HG02970 (cell line): ENCODE measurements around the gene PGP.

Experiments used
- ATAC-seq: cut with Tn5 transposase; IDR thresholded peaks from one replicate; pipeline ENCODE4 v1.9.1; 2021; ENCODE audit warnings: mild to moderate bottlenecking, moderate library complexity, moderate number of reproducible peaks; ENCODE audit not compliant: unreplicated experiment, low FRiP score

PGP gene

DNA sequence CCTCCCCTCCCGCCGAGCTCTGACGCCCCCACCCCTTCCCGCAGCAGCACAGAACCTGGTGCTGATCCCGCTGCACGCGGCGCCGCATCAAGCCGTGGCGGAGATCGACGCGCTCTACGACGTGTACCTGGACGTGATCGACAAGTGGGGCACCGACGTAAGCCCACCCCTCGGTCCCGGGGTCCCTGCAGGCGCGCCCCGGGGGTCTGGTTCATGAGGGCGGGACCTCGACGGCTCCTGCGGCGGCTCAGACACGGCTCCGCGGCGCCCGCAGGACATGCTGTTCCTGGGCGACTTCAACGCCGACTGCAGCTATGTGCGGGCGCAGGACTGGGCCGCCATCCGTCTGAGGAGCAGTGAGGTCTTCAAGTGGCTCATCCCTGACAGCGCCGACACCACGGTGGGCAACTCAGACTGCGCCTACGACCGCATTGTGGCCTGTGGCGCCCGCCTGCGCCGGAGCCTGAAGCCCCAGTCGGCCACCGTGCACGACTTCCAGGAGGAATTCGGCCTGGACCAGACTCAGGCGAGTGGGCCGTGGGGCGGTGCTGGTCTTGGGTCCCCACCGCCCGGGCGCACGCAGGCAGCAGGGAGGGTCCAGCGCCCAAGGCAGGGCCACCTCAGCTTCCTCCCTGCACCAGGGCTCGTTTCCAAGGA, 23.0 kb upstream of the PGP start:
- no peak for ATAC-seq

DNA sequence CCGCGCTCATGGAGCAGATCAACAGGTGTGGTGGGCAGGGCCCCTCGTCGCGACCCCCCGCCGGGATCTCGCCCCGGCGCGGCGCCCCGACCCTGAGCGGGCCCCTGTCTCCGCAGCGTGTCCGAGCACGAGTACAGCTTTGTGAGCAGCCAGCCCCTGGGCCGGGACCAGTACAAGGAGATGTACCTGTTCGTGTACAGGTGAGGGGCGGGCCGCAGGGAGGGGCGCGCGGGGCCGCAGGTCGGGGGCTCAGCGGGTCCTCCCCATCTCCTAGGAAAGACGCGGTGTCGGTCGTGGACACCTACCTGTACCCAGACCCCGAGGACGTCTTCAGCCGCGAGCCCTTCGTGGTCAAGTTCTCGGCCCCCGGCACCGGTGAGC, 22.5 kb upstream of the PGP start:
- no peak for ATAC-seq

DNA sequence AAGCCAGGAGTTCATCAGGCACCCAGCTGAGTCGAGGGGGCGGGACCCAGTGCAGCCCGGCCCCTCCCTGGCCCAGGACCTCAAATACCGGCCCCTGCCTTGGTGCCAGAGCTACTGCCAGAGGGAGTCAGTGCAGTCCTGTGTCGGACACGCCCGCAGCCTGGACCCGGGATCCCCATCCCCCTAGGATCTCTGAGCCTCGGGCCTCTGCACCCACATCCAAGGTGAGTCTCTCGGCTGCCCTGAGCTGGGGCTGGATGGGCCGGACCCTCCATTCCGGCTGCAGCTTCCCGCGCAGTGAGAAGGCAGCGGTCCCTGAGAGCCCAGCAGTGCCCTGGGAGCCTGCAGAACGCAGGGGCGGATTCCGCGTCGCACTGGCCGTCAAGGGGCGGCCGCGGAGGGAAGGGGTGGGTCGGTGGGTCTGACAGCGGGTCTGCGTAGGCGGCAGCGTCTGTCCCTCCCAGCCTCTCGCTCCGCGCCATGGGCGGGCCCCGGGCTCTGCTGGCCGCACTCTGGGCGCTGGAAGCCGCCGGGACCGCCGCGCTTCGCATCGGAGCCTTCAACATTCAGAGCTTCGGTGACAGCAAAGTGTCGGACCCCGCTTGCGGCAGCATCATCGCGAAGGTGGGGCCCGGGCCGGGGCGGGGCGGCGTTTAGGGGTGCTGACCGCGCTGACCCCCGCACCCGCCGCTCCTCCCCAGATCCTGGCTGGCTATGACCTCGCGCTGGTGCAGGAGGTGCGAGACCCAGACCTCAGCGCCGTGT, 21.9 kb upstream of the PGP start, which contains the start of gene DNASE1L2:
TSS of gene DNASE1L2 (plus strand) at position 108 of the 765 bp plus-strand sequence. CDS start at position 481, 373 bp downstream.
- no peak for ATAC-seq

DNA sequence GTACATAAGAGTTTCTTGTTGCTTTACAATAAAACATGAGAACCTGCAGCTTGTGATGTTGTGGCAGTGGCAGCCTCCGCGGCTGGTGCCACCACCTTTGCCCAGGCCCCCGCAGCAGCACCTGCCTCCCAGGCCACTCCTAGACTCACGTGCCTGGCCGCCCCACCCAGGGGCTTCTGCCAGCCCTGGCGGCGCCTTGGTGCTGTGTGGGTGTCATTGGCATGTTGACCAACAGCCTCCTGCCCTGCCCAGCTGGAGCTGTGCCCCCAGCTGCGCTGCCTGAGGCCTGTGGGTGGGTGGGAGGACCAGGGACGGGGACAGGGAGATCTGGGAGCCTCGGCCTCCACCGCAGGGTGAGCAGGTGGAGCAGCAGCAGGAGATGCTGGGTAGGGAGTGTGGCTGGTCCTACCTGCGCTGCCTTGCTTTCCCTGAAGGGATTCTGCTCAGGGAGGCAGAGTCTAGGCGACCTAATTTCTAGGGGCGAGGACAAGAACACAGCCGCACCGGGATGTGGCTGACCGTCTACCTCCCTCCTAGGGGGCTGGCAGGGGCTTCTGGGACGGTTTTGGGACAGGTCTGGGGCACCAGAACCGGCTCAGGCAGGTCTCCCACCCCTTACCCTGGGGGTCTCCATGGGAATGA, 21.2 kb upstream of the PGP start:
- no peak for ATAC-seq

DNA sequence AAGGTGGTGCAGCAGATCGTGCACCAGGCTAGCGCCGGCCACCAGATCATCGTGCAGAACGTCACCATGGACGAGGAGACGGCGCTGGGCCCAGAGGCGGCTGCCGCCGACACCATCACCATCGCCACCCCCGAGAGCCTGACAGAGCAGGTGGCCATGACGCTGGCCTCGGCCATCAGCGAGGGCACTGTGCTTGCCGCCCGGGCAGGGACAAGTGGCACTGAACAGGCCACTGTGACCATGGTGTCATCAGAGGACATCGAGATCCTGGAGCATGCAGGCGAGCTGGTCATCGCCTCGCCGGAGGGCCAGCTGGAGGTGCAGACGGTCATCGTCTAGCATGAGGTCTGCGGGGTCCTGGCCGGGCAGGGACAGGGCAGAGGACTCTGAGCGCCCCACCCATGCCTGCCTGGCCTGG, 20.6 kb upstream of the PGP start:
- ATAC-seq, result no peak

DNA sequence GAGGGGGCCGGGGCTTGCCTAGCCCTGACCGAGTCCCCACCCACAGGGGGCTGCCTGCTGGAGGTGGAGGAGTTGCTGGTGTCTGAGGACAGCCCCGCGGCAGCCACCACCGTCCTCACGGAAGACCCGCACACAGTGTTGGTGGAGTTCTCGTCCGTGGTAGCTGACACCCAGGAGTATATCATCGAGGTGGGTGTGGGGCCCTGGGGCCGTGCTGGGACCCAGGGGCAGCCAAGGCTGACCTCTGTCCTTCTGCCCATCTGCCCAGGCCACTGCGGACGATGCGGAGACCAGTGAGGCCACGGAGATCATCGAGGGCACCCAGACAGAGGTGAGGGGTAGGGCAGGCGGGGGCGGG, 20.2 kb upstream of the PGP start:
- ATAC-seq, result no peak

DNA sequence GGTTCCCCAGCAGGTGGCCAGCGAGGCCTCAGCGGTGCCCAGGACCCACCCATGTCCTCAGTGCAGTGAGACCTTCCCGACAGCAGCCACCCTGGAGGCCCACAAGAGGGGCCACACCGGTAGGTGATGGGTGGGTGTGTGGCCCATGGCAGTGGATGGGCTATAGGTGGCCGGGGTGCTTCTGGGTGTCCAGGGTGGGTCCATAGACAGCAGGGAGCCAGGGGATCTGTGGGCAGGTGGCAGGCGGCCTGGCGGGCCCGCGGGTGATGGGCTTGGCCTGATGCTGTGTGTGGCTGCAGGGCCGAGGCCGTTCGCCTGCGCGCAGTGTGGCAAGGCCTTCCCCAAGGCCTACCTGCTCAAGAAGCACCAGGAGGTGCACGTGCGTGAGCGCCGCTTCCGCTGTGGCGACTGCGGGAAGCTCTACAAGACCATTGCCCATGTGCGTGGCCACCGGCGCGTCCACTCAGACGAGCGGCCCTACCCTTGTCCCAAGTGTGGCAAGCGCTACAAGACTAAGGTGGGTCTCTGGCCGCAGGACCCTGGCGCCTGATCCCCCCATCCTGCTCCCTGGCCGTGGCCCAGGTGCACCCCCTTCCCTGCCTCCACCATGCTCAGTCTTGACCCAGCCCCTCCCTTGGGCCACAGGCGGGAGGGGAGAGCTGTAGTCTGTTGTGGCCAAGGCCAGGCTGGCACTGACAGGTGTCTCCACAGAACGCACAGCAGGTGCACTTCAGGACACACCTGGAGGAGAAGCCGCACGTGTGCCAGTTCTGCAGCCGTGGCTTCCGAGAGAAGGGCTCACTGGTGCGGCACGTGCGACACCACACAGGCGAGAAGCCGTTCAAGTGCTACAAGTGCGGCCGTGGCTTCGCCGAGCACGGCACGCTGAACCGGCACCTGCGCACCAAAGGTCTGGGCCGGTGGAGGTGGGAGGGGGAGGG, 19.5 kb upstream of the PGP start:
- ATAC-seq, result no peak

DNA sequence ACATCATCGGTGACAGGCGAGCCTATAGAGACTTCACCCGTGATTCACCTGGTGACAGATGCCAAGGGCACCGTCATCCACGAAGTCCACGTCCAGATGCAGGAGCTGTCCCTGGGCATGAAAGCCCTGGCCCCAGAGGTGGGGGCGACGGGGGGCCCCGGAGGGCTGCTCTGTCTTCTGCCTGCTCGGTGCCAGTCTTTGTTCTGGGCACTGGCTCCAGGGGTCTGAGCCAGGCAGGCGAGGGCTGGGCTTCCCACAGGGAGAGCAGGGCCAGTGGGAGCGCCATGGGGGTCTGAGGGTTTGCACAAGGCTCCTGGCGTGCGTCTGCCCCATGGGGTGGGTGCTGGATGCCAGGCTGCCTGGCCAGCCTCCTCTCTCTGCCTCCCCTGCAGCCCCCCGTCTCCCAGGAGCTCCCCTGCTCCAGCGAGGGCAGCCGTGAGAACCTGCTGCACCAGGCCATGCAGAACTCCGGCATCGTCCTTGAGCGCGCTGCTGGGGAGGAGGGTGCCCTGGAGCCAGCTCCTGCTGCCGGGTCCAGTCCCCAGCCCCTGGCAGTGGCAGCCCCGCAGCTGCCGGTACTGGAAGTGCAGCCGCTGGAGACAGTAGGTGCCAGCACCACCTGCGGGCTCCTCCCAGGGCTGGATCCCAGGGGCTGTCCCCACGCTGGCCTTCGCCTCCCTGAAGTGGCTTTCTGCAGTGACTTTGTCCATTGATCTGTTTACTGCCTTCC, 18.6 kb upstream of the PGP start:
- ATAC-seq, result no peak

DNA sequence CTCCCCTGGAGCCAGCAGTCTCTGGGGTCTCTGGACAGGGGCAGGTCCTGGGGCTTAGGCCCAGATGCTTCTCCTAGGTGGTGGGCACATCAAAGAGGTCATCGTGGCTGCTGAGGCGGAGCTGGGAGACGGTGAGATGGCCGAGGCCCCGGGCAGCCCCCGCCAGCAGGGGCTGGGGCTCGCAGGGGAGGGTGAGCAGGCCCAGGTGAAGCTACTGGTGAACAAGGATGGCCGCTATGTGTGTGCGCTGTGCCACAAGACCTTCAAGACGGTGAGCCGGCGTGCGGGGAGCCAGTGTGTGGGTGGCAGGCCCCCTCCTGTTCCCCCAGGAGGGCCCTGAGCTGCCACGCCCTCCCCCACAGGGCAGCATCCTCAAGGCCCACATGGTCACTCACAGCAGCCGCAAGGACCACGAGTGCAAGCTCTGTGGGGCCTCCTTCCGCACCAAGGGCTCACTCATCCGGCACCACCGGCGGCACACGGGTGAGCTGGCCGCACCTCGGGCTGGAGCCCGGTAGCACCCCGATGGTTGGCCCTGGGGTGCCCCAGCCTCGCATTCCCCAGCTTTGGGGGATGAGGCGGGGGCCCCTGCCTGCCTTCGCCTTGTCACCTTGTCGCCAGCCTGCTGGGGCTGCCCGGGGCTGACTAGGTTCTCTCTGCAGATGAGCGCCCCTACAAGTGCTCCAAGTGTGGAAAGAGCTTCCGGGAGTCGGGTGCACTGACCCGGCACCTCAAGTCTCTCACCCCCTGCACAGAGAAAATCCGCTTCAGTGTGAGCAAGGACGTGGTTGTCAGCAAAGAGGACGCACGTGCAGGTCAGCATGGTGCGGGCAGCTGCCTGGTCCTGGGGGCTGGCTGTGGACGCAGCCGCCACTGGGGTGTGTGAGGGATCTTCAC, 17.7 kb upstream of the PGP start:
- ATAC-seq, result no peak

DNA sequence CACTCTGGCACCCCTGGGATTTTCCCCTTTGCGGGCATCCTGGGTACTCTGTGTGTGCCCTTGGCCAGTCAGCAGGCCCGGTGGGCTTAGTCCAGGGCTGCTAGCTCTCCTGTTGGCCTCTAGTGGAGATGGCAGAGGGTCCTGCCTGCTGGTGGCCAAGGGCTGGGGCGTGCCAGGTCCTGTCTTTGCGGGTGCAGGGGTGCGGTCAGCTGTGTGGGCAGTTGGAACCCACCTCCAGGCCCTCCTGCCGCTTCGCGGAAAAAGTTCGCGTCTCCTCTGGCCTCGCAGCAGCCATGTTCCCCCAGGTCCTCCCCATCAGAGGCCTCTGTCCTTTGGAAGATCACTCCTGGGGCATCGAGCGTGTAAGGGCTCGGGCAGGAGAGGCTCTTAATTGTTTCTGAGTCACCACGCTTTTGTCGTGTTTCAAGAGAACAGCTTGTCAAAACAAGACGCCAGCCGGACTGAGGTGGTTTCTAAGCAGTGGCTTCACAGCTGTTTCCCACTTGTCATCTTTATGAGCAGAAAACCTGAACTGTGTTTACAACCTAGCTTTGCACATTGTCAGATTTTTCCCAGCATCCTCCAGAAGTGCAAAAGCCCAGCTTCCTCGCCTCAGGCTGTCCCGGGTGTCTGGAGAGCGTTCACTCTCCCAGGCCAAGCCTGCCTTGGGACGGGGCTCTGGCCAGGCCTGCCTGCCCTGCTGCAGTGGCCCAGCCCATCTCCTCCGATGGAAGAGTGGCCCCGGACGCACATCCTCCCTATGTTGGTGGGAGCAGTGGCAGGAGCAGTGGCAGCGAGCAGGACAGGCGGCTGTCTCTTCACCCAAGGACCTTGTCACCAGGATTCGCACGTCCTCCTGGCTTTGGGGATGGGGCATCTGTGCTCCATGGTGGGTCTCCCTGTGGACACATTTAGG, 16.6 kb upstream of the PGP start:
- ATAC-seq, result no peak

DNA sequence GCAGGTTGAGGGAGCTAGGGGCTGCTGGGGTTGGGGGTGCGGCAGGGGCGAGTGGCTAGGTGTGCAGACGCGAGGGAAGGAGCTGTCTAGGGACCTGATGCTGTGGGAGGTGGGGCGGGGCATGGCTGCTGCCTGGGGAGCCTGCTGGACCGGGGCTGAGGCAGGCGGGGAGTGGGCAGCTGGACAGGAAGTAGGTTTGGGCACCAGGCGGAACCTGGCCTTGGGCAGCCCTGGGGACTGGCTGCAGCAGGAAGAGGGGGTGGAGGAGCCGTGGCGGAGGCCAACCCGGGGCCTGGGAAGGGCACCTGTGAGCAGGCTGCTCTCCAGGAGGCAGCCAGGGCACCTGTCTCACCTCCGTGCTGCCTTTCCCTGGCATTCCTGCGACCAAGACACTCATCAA, 15.7 kb upstream of the PGP start:
- no peak for ATAC-seq

DNA sequence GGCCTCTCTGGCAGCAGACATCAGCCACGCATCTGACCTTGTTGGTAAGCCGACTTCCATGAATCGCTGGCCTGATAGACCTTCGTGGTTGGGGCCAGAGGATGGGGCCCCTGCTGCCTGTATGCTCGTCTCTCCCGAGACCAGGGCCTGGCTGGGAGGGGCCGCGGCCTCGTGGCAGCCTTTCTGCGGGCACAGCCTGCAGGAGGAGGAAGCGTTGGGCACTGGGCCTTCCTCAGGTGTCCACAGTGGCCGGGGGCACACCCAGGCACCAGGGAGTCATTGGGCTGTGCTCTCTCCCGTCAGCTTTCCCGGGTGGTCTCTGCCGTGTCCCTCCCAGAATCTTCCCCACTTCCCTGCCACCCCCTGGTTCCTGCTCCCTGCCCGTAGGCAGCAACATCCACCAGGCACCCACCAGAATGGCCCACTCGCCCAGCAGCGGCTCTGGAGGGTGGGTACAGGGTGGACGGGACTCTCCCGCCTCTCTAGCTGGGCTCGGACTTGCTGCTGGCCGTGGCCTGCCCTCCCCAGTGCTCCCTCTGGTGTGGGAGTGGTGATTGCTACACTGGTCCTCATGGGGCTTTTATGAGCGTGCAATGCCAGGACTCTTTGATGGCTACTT, 15.1 kb upstream of the PGP start:
- no peak for ATAC-seq

DNA sequence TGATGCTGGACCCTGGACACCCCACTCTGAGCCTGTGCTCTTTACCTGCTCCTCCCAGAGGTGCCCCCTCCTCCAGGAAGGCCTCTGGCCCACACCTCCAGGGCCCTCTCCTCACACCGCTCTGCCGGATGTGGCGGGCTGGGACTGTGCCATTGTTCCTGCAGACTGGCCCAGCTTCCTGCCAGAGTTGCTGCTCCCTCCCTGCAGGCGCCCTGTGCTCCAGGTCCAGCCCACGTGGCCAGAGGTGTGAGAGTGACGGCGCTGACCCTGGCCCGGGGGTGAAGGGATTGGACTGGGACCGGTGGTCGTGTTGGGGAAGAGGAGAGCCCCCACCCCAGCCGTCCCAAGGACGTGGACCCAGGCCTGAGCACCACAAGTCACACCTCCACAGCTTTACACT, 14.5 kb upstream of the PGP start:
- no peak for ATAC-seq

DNA sequence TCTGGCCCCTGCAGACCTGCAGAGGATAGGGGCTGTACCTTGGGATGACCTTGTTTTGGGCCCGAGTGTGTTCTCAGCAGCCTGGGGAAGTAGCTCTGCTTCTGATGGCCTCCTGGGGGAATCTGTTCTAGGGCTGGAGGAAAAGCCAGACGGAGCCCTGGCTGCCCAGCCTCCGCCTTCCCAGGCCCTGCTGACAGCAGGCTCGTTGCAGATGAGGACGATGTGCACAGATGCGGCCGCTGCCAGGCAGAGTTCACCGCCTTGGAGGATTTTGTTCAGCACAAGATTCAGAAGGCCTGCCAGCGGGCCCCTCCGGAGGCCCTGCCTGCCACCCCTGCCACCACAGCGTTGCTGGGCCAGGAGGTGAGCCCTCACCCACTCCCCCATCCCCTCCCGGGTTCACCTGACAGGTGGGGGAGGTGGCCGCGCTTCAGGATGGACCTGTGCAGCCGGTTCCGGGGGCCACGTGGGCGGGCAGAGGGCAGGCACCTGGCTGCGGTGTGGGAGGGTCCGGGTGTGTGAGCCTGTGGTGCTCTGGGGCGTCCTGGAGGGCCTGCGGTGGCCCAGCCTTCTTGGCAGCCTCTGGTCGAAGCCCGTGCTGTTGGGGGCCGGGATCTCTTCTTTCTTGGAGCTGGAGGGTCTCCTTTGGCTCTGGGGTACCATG, 13.7 kb upstream of the PGP start:
- no peak for ATAC-seq

DNA sequence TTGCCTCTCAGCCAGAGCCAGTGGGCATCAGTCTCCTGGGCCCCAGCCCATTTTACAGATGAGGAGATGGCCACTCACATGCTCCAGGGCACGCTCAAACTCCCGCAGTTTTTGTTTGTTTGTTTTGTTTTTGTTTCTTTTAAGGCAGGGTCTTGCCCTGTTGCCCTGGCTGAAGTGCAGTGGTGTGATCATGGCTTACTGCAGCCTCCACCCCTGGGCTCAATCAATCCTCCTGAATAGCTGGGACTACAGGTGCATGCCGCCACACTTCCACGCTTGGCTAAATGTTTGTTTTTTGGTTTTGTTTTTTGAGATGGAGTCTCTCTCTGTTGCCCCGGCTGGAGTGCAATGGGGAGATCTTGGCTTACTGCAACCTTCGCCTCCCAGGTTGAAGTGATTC, 12.3 kb upstream of the PGP start:
- no peak for ATAC-seq

DNA sequence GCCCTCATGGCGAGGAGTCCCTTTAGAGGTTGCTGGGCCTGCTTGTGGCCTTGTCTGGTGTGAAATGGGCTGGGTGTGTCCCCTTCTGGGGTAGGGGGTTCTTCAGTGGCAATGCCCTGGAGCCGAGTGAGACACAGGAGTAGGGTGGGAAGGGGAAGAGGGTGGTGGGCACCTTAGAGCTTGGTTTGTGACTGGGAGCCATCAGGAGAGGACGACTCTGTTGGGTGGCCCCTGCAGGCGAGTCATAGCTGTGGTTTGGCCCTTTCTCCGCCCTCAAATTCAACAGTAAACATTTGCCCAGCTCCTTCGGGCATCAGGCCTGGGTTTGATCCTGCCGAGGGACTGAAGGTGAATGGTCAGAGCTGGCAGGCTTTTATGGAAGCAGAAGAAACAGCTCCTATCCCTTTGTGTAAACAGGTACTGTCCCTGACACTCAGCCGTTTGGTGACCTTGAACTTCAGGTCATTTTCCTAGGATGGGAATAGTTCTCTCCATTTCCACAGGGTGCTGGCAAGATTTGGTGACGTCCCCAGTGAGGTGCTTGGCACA, 11.7 kb upstream of the PGP start:
- ATAC-seq, result no peak
